Liver (tissue), 9 donors: ENCODE data around the gene CYSRT1. TPM values are rescaled to one million over a fixed set of nuclear protein-coding genes. Genes with fewer than 3 reads are reported as not detected.

ENCODE experiments used
- DNase-seq: peaks from one replicate; pipeline ENCODE4 v3.0.0-alpha.2; 2017; ENCODE audit warnings: low spot score
- H3K27ac ChIP-seq, 2 donors: one replicate each; pipeline ENCODE4 v1.7.0; 2013; ENCODE audit warnings: inconsistent platforms in 2 of 2, low read length in 2 of 2, control low read depth in 1 of 2, low read depth in 1 of 2, mild to moderate bottlenecking in 1 of 2
- H3K27me3 ChIP-seq, 4 donors: one replicate each; pipeline versions ENCODE4 v1.6.1 to v1.7.0; 2013; ENCODE audit warnings: low read length in 3 of 4, inconsistent platforms in 1 of 4, mild to moderate bottlenecking in 1 of 4, moderate library complexity in 1 of 4; ENCODE audit not compliant: control insufficient read depth in 4 of 4, insufficient read depth in 4 of 4
- H3K36me3 ChIP-seq, 4 donors: one replicate each; pipeline versions ENCODE4 v1.6.1 to v1.7.0; 2013; ENCODE audit warnings: low read length in 3 of 4, mild to moderate bottlenecking in 3 of 4, low read depth in 1 of 4, moderate library complexity in 1 of 4; ENCODE audit not compliant: control insufficient read depth in 4 of 4, insufficient read depth in 3 of 4
- H3K4me1 ChIP-seq, 4 donors: one replicate each; pipeline versions ENCODE4 v1.6.1 to v1.7.0; 2013; ENCODE audit warnings: low read length in 3 of 4, mild to moderate bottlenecking in 3 of 4, moderate library complexity in 1 of 4; ENCODE audit not compliant: control insufficient read depth in 4 of 4, insufficient read depth in 4 of 4
- H3K4me3 ChIP-seq, 3 donors: one replicate each; pipeline versions ENCODE4 v1.6.1 to v1.7.0; 2013; ENCODE audit warnings: low read length in 3 of 3, control low read depth in 1 of 3, low read depth in 1 of 3, mild to moderate bottlenecking in 1 of 3
- H3K9ac ChIP-seq, 2 donors: one replicate each; pipeline ENCODE4 v1.7.0; 2013; ENCODE audit warnings: low read length in 2 of 2, mild to moderate bottlenecking in 2 of 2, moderate library complexity in 2 of 2, control low read depth in 1 of 2, low read depth in 1 of 2
- H3K9me3 ChIP-seq, 4 donors: one replicate each; pipeline versions ENCODE4 v1.6.1 to v1.7.0; 2013; ENCODE audit warnings: low read length in 3 of 4; ENCODE audit not compliant: control insufficient read depth in 4 of 4
- ATF3 ChIP-seq: IDR thresholded peaks from 2 replicates; pipeline ENCODE4 v1.6.1; 2016; ENCODE audit warnings: antibody characterized with exemption
- EGR1 ChIP-seq, 2 donors: IDR thresholded peaks; 2 replicates each; pipeline ENCODE4 v1.6.1; 2016 to 2018; ENCODE audit warnings: antibody characterized with exemption in 2 of 2, low read depth in 2 of 2
- HNF4A ChIP-seq, 2 donors: conservative IDR thresholded peaks; 2 replicates each; pipeline ENCODE4 v1.6.1; 2016; ENCODE audit warnings: antibody characterized with exemption in 2 of 2, mild to moderate bottlenecking in 2 of 2
- HNF4G ChIP-seq: IDR thresholded peaks from 2 replicates; pipeline ENCODE4 v1.6.1; 2016; ENCODE audit warnings: antibody characterized with exemption
- JUND ChIP-seq, 2 donors: IDR thresholded peaks; 2 replicates each; pipeline ENCODE4 v1.6.1; 2016; ENCODE audit warnings: antibody characterized with exemption in 2 of 2
- MAX ChIP-seq: IDR thresholded peaks from 2 replicates; pipeline ENCODE4 v1.6.1; 2016; ENCODE audit warnings: antibody characterized with exemption
- NR2F2 ChIP-seq: IDR thresholded peaks from 2 replicates; pipeline ENCODE4 v1.6.1; 2016; ENCODE audit warnings: antibody characterized with exemption
- RAD21 ChIP-seq, 2 donors: IDR thresholded peaks; 2 replicates each; pipeline ENCODE4 v1.6.1; 2016; ENCODE audit warnings: antibody characterized with exemption in 2 of 2, mild to moderate bottlenecking in 2 of 2
- RXRA ChIP-seq, 2 donors: IDR thresholded peaks; 2 replicates each; pipeline ENCODE4 v1.6.1; 2017 to 2018; ENCODE audit warnings: antibody characterized with exemption in 2 of 2, mild to moderate bottlenecking in 1 of 2
- SP1 ChIP-seq: IDR thresholded peaks from 2 replicates; pipeline ENCODE4 v1.6.1; 2018; ENCODE audit warnings: antibody characterized with exemption, mild to moderate bottlenecking
- ZBTB33 ChIP-seq: IDR thresholded peaks from 2 replicates; pipeline ENCODE4 v1.6.1; 2016; ENCODE audit warnings: antibody characterized with exemption
- WGBS: extraction: QIAGEN DNeasy Blood & Tissue Kit; methylation state at CpG from one replicate; pipeline ENCODE4 v1.1.7; 2013; 5-methylcytosine and 5-hydroxymethylcytosine counted together
- polyA plus RNA-seq, 2 donors: library from polyadenylated mRNA; stranded (reverse) in 1 of 2; unstranded in 1 of 2; fragments of 200-250 nt in 1 of 2; fragments of >200 nt in 1 of 2; fragmentation: Nextera tagmentation in 1 of 2; extraction: Ambion mirVana in 1 of 2; gene quantifications; one replicate each; pipeline versions ENCODE4 v1.2.1 to v1.2.3, GENCODE V29; 2013 to 2015
- total RNA-seq, 2 donors: library from RNA; depleted of rRNA; stranded (reverse); fragments of >200 nt; gene quantifications; one replicate each; pipeline ENCODE4 v1.2.3, GENCODE V29; 2014
- TF ChIP-seq, protein P1 (sequence below): fragments of 150-350 bp; IDR thresholded peaks from 2 replicates; pipeline ENCODE4 v1.5.1; 2017; ENCODE audit warnings: improper control_type of control experiment, low read depth, low read length; ENCODE audit not compliant: missing input control
- donor health status: healthy.
- donor health status: healthy.
- donor health status: healthy.
- donor health status: healthy.
- donor health status: healthy.

CYSRT1 gene
- total and polyA plus RNA-seq, 4 donors, result 0.14 to 0.50 (median 0.20) TPM

GRCh38 chr9:137272241-137273094 lies 47.5 kb downstream of the CYSRT1 start:
- no peaks in the 10 kb centered on the region for H3K9me3 ChIP-seq
- H3K4me1 ChIP-seq, result peaks cover 12 to 62% (median 31%) of the 10 kb centered on the region in 4 donors
- 94% methylated on average over 39 of the region's 39 CpGs for whole genome bisulfite sequencing
- TF ChIP-seq ATF3 (no peak), MAX (no peak), ZBTB33 (no peak), EGR1 (IDR thresholded peaks at IDR 0.05; ENCODE audit: low read depth in 2 of 2) (no peak), SP1 (no peak), NR2F2 (no peak)
- peaks cover 0 to 13% (median 3%) of the 10 kb centered on the region in 4 donors for H3K36me3 ChIP-seq
- no peak overlapping the region for H3K4me3 ChIP-seq
- H3K9ac ChIP-seq, result no peak overlapping the region
- H3K27ac ChIP-seq, result peak overlapping the region in 1 of 2 donors; percentile 22
- no peak for DNase-seq
- no peaks in the 10 kb centered on the region for H3K27me3 ChIP-seq

DNA sequence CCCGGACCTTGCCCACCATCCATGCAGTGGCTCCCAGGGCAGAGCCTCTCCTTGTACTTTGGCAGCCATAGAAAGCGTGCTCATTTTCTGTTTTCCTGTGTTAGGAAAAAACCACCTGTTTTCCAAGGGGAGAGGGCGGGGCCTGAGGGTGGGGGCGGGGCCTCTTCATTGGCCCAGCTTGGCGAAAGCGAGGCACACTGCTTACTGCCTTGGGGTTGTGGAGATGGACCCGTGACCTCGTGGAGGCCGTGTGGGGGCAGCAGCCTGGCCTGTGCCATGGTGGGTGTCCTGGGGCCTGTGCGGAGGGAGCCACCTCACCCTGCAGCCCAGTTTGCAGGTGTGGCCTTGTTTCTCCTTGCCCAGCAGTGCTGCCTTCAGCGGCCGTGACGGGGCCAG lies 48.1 kb downstream of the CYSRT1 start:
- Histone ChIP-seq H3K27me3 (no peaks in the 10 kb centered on the region), H3K4me3 (no peak overlapping the region), H3K36me3 (peaks cover 0 to 11% (median 3%) of the 10 kb centered on the region in 4 donors), H3K9ac (no peak overlapping the region), H3K27ac (peak overlapping the region in 1 of 2 donors; percentile 19), H3K9me3 (no peaks in the 10 kb centered on the region), H3K4me1 (peaks cover 9 to 56% (median 29%) of the 10 kb centered on the region in 4 donors)
- no peak for TF ChIP-seq RXRA (IDR thresholded peaks at IDR 0.05)
- no peak for TF ChIP-seq NR2F2
- no peak for TF ChIP-seq HNF4G
- TF ChIP-seq RAD21 (IDR thresholded peaks at IDR 0.05), result no peak
- TF ChIP-seq, protein P1, sequence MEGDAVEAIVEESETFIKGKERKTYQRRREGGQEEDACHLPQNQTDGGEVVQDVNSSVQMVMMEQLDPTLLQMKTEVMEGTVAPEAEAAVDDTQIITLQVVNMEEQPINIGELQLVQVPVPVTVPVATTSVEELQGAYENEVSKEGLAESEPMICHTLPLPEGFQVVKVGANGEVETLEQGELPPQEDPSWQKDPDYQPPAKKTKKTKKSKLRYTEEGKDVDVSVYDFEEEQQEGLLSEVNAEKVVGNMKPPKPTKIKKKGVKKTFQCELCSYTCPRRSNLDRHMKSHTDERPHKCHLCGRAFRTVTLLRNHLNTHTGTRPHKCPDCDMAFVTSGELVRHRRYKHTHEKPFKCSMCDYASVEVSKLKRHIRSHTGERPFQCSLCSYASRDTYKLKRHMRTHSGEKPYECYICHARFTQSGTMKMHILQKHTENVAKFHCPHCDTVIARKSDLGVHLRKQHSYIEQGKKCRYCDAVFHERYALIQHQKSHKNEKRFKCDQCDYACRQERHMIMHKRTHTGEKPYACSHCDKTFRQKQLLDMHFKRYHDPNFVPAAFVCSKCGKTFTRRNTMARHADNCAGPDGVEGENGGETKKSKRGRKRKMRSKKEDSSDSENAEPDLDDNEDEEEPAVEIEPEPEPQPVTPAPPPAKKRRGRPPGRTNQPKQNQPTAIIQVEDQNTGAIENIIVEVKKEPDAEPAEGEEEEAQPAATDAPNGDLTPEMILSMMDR, result no peak
- TF ChIP-seq JUND (IDR thresholded peaks at IDR 0.05), result no peak
- no peak for TF ChIP-seq ZBTB33
- TF ChIP-seq HNF4A (conservative IDR thresholded peaks at IDR 0.05), result no peak
- DNase-seq, result no peak
- WGBS, result 87% methylated on average over 13 of the region's 13 CpGs
